HG02938 (cell line): ENCODE measurements around the gene RPS10.
"Not testable (repeated sequence)": the region's sequence is repeated elsewhere in the genome, so short reads cannot be mapped to it uniquely, and the experiment has no call there.

Source experiments
- ATAC-seq: cut with Tn5 transposase; IDR thresholded peaks from one replicate; pipeline ENCODE4 v1.9.1; 2021; ENCODE audit warnings: mild to moderate bottlenecking, moderate library complexity; ENCODE audit not compliant: unreplicated experiment

The RPS10 gene

DNA sequence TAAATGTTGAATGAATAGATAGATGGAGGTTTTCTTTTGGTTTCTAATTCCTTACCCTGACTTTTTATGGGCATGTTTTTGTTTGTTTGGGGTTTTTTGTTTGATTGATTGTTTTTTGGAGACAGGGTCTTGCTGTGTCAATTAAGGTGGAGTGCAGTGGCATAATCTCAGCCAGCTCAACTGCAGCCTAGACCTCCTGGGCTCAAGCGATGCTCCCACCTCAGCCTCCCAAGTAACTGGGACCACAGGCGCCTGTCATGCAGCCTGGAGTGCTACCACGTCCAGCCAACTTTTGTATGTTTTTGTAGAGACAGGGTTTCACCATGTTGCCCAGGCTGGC is 31.9 kb downstream of the RPS10 start:
- no peak for ATAC-seq

DNA sequence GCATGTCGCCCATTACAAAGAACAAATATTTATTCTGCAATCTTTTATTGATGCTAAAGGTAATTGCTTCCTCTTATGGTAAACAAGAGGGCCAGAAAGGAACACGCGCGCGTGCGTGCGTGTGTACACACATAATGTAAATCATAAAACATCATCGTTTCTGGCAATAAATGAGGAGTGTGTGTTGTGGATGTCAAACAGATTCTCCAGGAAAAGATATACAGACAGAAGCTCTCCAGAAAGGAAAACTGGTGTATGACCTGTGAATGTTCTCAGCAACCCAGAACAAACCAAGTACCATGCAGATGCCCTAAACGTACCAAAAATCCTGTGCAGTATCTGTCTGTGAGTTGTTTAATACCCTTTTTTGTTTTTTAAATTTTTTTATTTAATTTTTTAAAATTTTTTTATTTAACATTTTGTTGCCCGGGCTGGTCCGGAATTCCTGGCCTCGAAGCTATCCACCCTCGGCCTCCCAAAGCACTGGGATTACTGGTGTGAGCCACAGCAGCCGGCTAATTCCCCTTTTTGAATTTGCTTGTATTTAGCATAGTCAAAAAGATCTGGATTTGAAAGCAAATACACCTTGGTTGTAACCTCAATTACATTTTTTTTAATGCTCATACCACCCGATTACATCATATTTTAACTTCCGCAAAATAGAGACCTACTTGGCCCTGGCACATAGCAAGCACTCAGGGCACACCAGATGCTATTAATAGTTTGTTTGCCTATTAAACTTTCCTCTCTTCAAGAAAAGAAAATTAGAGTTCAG is 32.5 kb downstream of the RPS10 start:
- ATAC-seq, result no peak

DNA sequence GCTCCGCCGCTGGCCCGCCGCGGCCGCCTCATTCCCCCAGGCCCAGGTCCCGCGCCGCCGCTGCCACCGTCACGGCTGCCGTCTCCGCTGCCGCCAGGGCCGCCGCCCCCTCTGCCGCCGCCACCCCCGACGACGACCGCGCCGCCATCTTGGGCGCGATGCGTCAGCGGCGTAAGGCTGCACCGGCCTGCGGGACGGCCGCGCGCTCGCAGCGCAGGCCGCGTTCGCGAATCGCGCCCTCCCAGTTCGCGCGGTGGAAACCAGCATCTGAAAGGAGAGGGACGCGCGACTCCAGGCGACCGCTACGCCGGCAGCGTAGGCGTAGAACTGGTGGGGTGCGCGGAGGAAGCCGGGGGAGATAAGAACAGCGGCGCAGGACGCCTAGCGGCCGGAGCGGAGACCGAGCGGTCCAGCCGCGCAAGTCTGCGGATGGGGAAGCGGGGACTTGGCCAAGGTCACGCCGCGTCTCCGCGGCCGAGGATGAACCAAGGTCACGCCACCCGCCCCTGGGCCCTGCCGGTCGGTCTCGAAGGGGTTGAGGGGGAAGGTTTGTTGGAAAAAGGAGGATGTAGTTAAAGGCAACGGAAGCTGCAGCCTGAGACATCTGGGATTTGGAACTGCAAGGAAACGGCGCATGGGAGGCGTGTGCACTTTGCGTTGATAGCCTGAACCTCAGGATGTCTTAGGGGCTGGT is 33.2 kb downstream of the RPS10 start, which contains the start of gene NUDT3:
Gene NUDT3 (minus strand): TSS at position 173 of the 694 bp plus-strand sequence. CDS start 307 bp downstream, outside the sequence.
- ATAC-seq, result peak; percentile 74

DNA sequence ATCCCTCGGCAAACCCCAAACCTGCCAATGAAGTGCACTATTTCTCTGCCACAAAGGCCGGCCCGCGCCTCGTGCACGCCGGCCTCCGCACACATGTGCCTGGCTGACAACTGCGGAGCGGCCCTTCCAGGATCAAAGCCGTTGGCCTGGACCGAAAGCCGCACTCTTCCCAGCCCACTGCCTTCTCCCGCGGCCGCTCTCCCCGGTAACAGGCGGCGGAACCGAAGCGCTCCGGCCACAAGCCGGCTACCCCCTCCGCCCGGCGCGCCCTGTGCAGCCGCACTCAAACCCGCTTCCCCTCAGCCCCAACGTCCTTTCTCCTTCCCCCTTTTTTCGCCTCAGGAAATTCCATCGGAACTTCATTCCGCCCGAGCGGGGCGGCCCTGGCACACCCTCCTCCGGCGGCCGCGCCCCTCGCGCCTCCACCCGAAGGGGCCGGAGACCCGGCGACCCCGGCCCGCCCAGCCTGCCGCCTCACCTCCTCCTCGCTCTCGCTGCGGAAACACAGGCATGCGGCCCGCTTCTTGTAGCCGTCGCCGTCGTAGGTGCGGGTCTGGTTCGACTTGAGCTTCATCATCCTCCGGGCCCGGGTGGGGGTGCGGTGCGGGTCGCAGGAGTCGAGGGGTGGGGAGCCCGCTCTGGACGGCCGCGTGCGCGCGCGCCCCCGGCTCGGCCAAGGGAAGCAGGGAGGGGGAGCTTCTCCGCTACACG is 33.9 kb downstream of the RPS10 start:
- peak; percentile 34 for ATAC-seq

DNA sequence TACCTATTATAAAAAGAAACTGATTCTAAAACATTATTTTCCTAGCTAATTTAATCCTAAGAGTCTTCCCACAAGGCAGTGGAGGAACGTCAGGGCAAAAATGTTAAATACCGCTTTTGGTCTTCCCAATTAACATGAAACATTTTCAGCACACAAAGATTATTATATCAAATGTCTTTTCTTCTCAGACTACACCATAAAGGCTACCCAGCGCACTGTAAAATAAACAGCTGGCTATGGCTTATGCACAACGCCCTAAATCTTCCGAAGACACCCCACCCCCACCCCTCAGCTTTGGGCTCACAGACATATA is 34.4 kb downstream of the RPS10 start:
- no peak for ATAC-seq

DNA sequence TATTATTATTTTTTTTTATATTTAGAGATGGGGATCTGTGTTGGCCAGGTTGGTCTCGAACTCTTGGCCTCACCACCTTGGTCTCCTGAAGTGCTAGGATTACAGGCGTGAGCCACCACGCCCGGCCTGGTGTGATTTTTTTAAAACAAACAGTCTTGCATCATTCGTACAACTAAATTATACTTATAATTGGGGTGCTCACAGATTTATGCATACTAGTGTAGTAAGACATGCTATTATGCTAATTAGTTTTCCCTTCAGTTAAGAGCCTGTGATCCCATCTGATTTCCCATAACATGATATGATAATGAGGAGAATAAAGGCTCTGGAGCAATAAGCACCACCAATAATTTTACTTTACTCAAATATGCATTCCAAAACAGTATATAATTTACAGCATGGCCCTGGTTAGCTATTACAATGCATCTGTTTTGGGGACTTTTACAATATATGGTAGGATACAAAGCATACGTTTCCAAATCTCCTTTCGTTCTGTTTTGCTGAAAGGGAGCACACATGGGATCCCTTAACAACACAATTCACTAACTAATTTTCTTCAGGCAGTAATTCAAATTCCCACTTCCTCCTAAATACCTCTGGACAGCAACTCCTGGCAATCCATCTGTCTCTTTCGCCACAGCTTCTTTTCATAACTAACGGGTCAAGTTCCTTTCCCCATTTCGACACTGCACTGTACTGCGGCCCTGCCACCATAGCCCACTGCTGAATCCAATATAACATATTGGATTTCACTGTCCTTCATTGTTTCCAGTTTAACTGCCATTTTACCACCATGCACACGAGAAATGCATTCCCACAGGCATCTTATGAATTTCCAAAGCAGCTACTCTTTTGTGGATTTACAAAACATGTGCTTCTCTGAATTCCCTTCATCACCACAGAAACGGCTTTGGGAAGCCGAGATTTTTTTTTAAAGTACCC is 35.1 kb downstream of the RPS10 start:
- no peak for ATAC-seq

DNA sequence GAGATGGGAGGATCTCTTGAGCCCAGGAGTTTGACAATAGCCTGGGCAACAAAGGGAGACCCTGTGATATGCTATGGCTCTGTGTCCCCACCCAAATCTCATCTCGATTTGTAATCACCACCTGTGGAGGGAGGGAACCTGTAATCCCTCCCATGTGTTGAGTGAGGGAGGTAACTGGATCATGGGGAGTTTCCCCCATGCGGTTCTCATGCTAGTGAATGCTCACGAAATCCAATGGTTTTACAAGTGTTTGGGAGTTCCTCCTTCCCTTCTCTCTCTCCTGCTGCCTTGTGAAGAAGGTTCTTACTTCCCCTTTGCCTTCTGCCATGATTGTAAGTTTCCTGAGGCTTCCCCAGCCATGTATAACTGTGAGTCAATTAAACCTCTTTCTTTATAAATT is 36.8 kb downstream of the RPS10 start:
- no peak for ATAC-seq

DNA sequence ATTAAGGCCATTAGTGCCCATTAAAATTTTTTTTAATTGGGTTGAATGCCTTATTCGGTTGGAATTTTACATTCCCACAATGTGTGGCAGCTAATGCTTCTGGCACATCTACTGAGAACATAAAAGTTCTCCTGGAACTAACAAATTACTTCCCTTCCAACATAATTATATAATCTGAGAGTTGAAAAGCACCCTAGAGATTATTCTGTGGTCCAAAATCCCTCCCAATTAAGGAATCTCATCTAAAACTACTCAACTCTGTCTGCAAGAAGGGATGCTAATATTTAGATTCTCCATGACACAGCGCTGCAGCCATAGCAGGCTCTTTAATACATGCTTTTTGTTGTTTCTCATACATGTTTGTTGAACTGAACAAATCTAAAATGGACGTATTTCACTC is 37.4 kb downstream of the RPS10 start:
- no peak for ATAC-seq

DNA sequence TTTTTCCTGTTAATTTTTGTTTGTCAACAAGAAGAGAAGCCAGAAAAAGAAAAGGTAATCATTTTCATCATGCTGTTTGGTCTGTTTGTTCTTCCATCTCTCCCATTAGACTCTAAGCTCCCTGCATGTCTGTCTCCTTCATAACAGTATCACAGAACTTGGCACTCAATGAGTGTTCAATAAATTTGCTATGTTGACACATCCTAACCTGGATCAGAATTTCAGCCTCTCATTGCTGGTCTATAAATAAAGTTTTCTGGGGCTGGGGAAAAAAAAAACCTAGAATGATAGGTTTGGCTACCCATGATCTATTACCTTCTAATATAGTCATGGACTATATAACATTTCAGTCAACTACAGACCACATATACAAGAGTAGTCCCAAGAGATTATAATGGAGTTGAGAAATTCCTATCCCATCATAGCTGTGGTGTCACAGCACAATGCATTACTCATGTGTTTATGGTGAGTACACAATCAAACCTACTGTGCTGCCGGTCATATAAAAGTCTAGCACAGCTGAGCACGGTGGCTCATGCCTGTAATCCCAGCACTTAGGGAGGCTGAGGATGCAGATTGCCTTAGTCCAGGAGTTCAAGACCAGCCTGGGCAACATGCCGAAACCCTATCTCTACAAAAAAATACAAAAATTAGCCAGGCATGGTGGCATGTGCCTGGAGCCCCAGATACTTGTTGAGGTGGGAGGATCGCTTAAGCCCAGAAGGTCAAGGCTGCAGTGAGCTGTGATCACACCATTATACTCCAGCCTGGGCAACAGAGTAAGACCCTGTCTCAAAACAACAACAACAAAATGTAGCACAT is 39.3 kb downstream of the RPS10 start:
- ATAC-seq, result no peak

DNA sequence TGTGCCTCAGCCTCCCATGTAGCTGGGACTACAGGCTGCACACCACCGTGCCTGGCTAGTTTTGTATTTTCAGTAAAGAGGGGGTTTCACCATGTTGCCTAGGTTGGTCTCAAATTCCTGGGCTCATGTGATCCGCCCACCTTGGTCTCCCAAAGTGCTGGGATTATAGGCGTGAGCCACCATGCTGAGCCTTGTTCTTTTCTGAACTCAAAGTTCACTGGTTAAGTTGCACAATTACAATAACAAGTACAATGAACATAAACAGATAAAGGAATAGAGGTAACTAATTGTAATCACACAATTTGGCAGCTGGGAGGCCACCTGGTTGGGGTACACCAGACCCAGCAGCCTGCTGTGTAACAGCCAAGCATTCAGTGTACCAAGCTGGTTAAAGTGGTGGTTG is 40.1 kb downstream of the RPS10 start:
- no peak for ATAC-seq

DNA sequence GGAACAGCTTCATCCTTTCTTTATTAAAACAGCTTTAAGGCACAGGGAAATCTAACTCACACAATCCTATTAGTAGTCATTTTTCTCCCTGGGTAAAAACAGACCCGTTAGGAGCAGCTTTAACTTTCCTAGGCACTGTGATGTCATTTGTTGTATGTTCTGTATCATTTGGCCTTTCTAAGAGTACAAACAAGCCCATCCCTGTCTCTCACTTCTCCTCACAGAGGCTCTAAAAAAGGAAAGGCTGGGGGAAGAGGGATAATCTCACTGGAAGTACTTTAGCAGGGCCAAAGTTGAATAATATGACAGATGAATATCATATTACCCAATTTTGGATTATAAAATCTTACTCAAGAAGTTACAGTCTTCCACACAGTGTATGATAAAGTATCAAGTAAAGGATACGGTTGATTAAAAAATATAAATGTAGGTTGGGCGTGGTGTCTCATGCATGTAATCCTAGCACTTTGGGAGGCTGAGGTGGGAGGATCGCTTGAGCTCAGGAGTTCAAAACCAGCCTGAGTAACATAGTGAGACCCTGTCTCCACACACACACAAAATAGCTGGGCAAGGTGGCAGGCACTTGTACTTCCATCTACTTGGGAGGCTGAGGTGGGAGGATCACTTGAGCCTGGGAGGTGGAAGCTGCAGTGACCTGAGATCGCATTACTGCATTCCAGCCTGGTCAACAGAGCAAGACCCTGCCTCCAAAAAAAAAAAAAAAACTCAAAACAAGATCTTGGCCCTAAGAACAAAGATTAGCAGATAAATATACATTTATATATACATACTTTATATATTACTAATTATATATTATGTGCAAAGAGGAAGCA is 41.3 kb downstream of the RPS10 start:
- ATAC-seq, result no peak

DNA sequence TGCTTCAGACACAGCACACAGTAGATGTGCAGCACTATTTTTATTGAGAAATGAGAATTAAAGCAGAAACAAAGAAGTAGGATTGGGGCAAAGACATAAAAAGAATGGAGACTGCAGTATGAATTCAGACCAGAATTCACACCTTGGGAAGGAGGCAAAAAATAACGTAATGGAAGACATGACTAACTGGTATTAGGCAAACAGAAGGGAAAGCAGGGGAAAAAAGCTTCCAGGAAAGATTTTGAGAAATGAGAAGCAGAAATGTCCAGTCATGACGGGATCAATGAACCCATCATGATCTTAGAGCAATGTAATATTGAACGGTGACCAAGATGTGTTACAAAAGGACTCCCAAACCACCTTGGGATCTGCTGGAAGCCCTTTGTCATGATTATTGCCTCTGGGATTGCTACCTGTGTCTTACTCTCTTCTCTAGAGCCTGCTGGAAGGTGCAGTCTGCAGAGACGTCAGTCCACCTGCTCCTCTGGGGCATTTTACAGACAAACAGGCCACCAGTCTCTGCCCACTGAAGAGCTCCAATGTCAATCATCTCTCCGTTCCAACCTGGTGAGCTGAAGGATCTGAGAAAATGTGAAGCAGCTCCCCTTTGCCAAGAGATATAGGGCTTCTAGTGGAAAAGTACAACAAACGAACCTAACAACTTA is 42.1 kb downstream of the RPS10 start:
- no peak for ATAC-seq

DNA sequence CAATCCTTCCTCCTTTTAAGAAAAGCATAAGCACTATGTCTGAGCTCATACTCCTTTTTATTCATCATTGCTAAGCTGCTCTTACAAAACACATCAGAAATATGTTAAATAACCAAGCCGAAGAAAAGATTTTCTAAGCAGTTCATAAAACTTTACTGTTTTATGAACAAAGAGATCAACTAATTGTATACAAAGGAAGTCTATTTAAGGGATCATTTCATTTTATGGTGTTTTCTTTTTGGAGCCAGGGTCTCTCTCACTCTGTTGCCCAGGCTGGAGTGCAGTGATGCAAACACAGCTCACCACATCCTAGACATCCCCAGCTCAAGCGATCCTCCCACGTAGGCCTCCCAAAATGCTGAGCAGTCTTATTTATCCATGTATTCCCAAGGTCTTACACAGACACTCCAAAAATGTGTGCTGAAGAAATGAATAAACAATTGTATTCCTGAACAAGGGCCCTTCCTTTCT is 42.7 kb downstream of the RPS10 start:
- ATAC-seq, result no peak

DNA sequence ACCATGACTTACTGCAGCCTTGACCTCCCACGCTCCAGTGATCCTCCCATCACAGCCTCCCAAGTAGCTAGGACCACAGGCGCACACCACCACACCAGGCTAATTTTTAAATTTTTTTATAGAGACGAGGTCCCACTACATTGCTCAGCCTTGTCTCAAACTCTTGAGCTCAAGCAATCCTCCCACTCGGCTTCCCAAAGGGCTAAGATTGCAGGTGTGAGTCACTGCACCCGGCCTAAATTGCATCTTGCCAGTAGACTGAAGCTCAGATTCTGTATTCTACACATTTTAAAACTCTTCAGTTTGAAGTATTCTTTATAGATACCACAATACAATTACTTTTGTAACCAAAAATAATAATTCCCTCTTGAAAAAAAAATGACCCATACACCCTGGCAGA is 44.8 kb downstream of the RPS10 start:
- no peak for ATAC-seq

DNA sequence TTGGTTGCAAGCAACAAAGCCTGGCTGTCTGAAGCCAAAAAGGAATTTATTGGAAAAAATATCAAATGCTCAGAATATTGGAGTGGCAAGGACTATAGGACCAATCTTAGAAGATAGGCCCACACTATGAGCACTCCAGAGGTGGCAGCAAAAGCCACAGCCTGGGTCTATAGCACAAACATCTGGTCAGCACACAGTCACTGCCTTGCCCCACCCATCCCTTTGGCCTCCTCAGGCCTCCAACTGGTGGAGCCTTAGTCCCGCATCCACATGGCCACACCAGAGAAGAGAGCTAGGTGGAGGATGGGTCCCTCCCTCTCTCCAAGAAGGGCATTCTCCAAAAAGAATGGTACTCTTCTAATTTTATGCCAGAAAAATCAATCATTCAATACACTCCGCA is 47.4 kb downstream of the RPS10 start:
- no peak for ATAC-seq

DNA sequence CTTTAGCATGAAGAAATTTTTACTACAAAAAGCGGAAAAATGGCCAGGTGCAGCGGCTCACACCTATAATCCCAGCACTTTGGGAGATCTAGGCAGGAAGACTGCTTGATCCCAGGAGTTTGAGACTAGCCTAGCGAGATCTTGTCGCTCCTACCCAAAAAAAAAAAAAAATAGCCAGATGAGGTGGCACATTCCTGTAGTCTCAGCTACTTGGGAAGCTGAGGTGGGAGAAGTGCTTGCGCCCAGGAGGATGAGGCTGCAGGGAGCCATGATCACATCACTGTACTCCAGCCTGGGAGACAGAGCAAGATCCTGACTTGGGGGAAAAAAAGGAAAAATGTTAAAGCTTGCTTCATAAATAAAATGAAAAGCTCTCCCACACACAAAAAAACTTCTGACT is 47.9 kb downstream of the RPS10 start:
- ATAC-seq, result no peak

DNA sequence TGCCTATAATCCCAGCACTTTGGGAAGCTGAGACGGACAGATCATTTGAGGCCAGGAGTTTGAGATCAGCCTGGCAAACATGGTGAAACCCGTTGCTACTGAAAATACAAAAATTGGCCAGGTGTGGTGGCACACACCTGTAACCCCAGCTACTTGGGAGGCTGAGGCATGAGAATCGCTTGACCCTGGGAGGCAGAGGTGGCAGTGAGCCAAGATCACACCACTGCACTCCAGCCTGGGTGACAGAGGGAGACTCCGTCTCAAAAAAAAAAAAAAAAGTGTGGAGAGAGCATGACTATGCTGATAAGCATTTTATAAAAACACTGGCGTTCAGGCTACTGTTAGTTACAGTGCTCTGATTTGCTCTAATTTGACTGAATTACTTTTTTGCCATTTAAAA is 48.3 kb downstream of the RPS10 start:
- ATAC-seq, result not testable (repeated sequence)

DNA sequence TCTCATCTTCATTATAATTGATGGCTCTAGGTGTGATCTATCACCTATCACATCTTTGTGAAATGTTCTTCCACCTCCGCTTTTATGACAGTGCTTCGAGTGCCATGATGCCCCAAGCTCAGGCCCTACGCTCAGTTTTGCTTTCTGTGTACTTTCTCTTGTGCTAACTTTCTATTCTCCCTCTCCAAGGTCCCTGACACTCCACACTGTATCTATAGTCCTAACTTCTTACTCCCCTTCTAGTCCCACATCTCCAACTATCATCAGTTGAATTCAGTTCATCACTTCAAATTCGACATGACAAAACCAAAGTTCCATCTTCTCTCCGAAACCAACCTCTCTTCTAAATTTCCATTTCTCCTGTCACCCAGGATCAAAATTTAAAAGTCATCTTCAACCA is 50.0 kb downstream of the RPS10 start:
- no peak for ATAC-seq

DNA sequence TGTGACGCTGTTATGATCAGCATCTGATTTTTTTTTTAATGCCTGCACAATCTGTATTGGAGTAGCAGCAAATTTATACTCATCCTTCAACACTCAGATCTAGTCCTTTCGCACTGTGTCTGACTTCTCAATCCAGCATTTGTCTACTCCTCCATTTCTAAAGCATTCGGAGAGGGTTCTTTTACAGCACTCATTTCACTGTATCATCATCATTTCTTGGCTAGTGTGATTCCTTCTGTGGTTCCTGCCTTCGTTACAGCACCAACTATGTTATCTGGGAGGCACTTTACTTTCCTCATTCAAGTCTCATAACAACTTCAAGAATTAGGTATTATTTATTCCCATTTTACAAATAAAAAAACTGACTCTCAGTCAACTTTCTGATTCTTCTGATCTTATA is 51.4 kb downstream of the RPS10 start:
- no peak for ATAC-seq
